K562 (cell line): ENCODE data around the gene PAQR4. TPM values are rescaled to one million over a fixed set of nuclear protein-coding genes. Genes with fewer than 3 reads are reported as not detected.

Experiments
- GTF2E2 ChIP-seq: fragments of 200-800 bp; sonication (Bioruptor generic); IDR thresholded peaks from 2 replicates; pipeline ENCODE4 v1.6.1; 2016; ENCODE audit warnings: missing genetic modification characterization, missing compliant biosample characterization
- HMGXB4 ChIP-seq: sonication (generic); formaldehyde crosslinking; IDR thresholded peaks from 2 replicates; pipeline ENCODE4 v1.8.1; 2023; ENCODE audit warnings: mild to moderate bottlenecking, missing genetic modification reagents
- MYC ChIP-seq, 2 experiments: fragments of 250-450 bp in 1 of 2; sonication (Bioruptor Pico) in 1 of 2; IDR thresholded peaks; 2 replicates each; pipeline versions ENCODE4 v1.5.1 to v1.6.1; 2012 to 2021; ENCODE audit warnings: low read depth in 2 of 2, borderline replicate concordance in 1 of 2, improper control_type of control experiment in 1 of 2, low read length in 1 of 2, mild to moderate bottlenecking in 1 of 2, moderate library complexity in 1 of 2
- NR0B1 ChIP-seq: fragments of 450-650 bp; IDR thresholded peaks from one replicate; pipeline ENCODE4 v1.6.1; 2018; ENCODE audit warnings: mild to moderate bottlenecking, moderate library complexity; ENCODE audit not compliant: partially characterized antibody
- TSC22D4 ChIP-seq: fragments of 450-650 bp; IDR thresholded peaks from 2 replicates; pipeline ENCODE4 v1.6.1; 2016; ENCODE audit warnings: missing genetic modification characterization, missing biosample characterization, control low read depth
- ZBTB40 ChIP-seq, 2 experiments: fragments of 450-650 bp in 1 of 2; sonication (generic) in 1 of 2; formaldehyde crosslinking in 1 of 2; IDR thresholded peaks; 2 replicates each; pipeline versions ENCODE4 v1.7.1 to v1.9.0; 2016 to 2022; ENCODE audit warnings: inconsistent platforms in 1 of 2, mild to moderate bottlenecking in 1 of 2, missing genetic modification reagents in 1 of 2
- polyA plus RNA-seq, 8 experiments: library from polyadenylated mRNA; depleted of rRNA in 4 of 8; stranded (reverse) in 5 of 8; unstranded in 3 of 8; fragments of >200 nt; fragmentation: Nextera tagmentation in 2 of 8; fragmentation: Illumina TruSeq in 1 of 8; extraction: Ambion mirVana in 2 of 8; extraction: Trizol in 1 of 8; gene quantifications; 2 replicates each; pipeline versions ENCODE4 v1.2.1 to v1.2.3, GENCODE V29; 2011 to 2014; ENCODE audit warnings: inconsistent platforms in 1 of 8, missing spikeins in 1 of 8
- total RNA-seq, 7 experiments: library from RNA; depleted of rRNA in 6 of 7; stranded (reverse); fragments of >200 nt in 6 of 7; fragmentation: Illumina TruSeq in 2 of 7; extraction: Trizol in 2 of 7; gene quantifications; 2 replicates each; pipeline versions ENCODE4 v1.2.1 to v1.2.3, GENCODE V29; 2011 to 2021; ENCODE audit warnings: low replicate concordance in 1 of 7
- TF ChIP-seq, protein P1 (sequence below): sonication (generic); formaldehyde crosslinking; IDR thresholded peaks from 2 replicates; pipeline ENCODE4 v1.4.0; 2020; ENCODE audit warnings: mild to moderate bottlenecking, missing genetic modification reagents
- TF ChIP-seq, protein P2 (sequence below): sonication (generic); formaldehyde crosslinking; IDR thresholded peaks from 2 replicates; pipeline ENCODE4 v1.8.0; 2022; ENCODE audit warnings: missing genetic modification reagents, mild to moderate bottlenecking, moderate library complexity, borderline replicate concordance

Gene PAQR4
- total and polyA plus RNA-seq, 9 of the 15 experiments (the other 6 are each of a cell fraction or from before 2014, with no cell fraction given), result 0.62 to 40.4 (median 19.5) TPM

DNA sequence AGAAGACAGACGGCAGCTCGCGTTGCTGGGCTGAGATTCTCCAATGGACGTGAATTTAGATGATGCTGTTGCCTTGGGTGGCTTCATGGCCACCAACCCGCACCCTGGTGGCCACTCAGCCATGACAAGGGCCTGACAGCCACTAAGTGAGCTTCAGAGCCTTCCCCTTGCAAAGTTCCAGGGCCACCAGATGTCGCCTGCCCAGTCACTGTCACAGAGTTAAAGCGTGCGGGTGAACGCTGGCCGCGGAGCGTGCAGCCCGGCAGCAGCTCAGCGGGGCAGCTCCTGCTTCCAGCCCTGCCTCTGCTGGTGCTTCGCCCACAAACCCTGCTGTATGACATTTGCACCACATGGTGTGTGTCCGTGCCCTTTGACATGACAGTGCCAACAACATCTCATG lies 18.4 kb upstream of the PAQR4 start (continued):
- TF ChIP-seq NR0B1 (no peak), GTF2E2 (tag) (no peak), MYC (IDR thresholded peaks at IDR 0.05; ENCODE audit: low read depth, low read length) (no peak), MYC (CRISPR knock-in tag; IDR thresholded peaks at IDR 0.05; ENCODE audit: borderline replicate concordance, low read depth) (no peak), TSC22D4 (tag) (no peak), HMGXB4 (no peak), ZBTB40 (IDR thresholded peaks at IDR 0.05) (no peak), ZBTB40 (CRISPR knock-in tag; IDR thresholded peaks at IDR 0.05) (no peak)
- TF ChIP-seq, protein P1, sequence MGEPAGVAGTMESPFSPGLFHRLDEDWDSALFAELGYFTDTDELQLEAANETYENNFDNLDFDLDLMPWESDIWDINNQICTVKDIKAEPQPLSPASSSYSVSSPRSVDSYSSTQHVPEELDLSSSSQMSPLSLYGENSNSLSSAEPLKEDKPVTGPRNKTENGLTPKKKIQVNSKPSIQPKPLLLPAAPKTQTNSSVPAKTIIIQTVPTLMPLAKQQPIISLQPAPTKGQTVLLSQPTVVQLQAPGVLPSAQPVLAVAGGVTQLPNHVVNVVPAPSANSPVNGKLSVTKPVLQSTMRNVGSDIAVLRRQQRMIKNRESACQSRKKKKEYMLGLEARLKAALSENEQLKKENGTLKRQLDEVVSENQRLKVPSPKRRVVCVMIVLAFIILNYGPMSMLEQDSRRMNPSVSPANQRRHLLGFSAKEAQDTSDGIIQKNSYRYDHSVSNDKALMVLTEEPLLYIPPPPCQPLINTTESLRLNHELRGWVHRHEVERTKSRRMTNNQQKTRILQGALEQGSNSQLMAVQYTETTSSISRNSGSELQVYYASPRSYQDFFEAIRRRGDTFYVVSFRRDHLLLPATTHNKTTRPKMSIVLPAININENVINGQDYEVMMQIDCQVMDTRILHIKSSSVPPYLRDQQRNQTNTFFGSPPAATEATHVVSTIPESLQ (CRISPR knock-in tag), result no peak
- TF ChIP-seq, protein P2, sequence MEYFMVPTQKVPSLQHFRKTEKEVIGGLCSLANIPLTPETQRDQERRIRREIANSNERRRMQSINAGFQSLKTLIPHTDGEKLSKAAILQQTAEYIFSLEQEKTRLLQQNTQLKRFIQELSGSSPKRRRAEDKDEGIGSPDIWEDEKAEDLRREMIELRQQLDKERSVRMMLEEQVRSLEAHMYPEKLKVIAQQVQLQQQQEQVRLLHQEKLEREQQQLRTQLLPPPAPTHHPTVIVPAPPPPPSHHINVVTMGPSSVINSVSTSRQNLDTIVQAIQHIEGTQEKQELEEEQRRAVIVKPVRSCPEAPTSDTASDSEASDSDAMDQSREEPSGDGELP (CRISPR knock-in tag), result peak; percentile 60; the same call in 1 of the 2 replicates
